HCT116 (cell line): ENCODE measurements around the gene SOX6. TPM values are rescaled to one million over a fixed set of nuclear protein-coding genes. Genes with fewer than 3 reads are reported as not detected.

Source experiments
- ATAC-seq: fragments of 200-7000 bp; cut with Tn5 transposase; 2 replicates; pipeline ENCODE4 v1.9.1; 2020; ENCODE audit warnings: mild to moderate bottlenecking, moderate library complexity
- BruUV-seq: library from RNA; stranded (reverse); fragments of 400-500 nt; replicated peaks from 2 replicates; lab custom pipeline; 2021; lab: Mats Ljungman, UMichigan
- CTCF ChIA-PET: fragments of 300-600 bp; sonication (Branson Sonifier 250); formaldehyde crosslinking; loops from one replicate; lab custom pipeline; 2021; ENCODE audit warnings: antibody characterized with exemption; lab: Charles Lee
- POLR2A ChIA-PET: fragments of 300-600, 350-600 bp; sonication (Branson Sonifier 250); formaldehyde crosslinking; loops from one replicate; lab custom pipeline; 2021; ENCODE audit warnings: antibody characterized with exemption; lab: Charles Lee
- RAD21 ChIA-PET, 2 experiments: fragments of 300-600 bp; sonication (Branson Sonifier 250); formaldehyde crosslinking; loops; one replicate each; lab custom pipeline; 2023; ENCODE audit warnings: low total read pairs in 2 of 2; ENCODE audit not compliant: uncharacterized antibody in 2 of 2, unreplicated experiment in 2 of 2, low non-redundant PET in 1 of 2; lab: Charles Lee
- DNase-seq: peaks from one replicate; pipeline ENCODE4 v3.0.0-alpha.2; 2010; ENCODE audit warnings: low read depth, low spot score
- H2AFZ ChIP-seq: fragments of 200-600 bp; shearing (Covaris generic), sonication (generic); 2 replicates; pipeline ENCODE4 v1.6.1; 2017; ENCODE audit warnings: low read depth, mixed run types, mixed read lengths, antibody characterized with exemption, low read length; ENCODE audit not compliant: poor library complexity, severe bottlenecking
- H3K27ac ChIP-seq: 2 replicates; pipeline ENCODE4 v1.5.1; 2012; ENCODE audit warnings: low read depth, low read length
- H3K27me3 ChIP-seq: fragments of 200-600 bp; sonication (generic); 2 replicates; pipeline ENCODE4 v1.6.1; 2016; ENCODE audit warnings: mixed run types, low read length, mixed read lengths; ENCODE audit not compliant: insufficient read depth
- H3K36me3 ChIP-seq, 2 experiments: fragments of 200-500 bp in 1 of 2; fragments of 200-600 bp in 1 of 2; sonication (Bioruptor generic) in 1 of 2; sonication (generic) in 1 of 2; 2 replicates each; pipeline versions ENCODE4 v1.5.1 to v1.6.1; 2014 to 2016; ENCODE audit warnings: low read length in 2 of 2, inconsistent platforms in 1 of 2, mixed read lengths in 1 of 2, mixed run types in 1 of 2; ENCODE audit not compliant: insufficient read depth in 2 of 2, control insufficient read depth in 1 of 2
- H3K4me1 ChIP-seq, 2 experiments: fragments of 200-600 bp in 1 of 2; sonication (generic) in 1 of 2; 2 replicates each; pipeline versions ENCODE4 v1.5.1 to v1.6.1; 2012 to 2017; ENCODE audit warnings: low read length in 2 of 2, inconsistent platforms in 1 of 2, mild to moderate bottlenecking in 1 of 2, mixed read lengths in 1 of 2, mixed run types in 1 of 2, moderate library complexity in 1 of 2; ENCODE audit not compliant: insufficient read depth in 2 of 2, control insufficient read depth in 1 of 2
- H3K4me2 ChIP-seq: fragments of 200-600 bp; sonication (generic); 2 replicates; pipeline ENCODE4 v1.6.1; 2017; ENCODE audit warnings: mixed run types, low read length, mixed read lengths
- H3K4me3 ChIP-seq, 2 experiments: fragments of 200-600 bp in 1 of 2; sonication (generic) in 1 of 2; replicated peaks in 1 of 2; 2 replicates each; pipeline ENCODE4 v1.5.1; 2011 to 2016; ENCODE audit warnings: low read length in 2 of 2, control low read depth in 1 of 2, low read depth in 1 of 2, mild to moderate bottlenecking in 1 of 2, mixed read lengths in 1 of 2, mixed run types in 1 of 2
- H3K79me2 ChIP-seq: fragments of 200-600 bp; sonication (generic); 2 replicates; pipeline ENCODE4 v1.6.1; 2017; ENCODE audit warnings: mild to moderate bottlenecking, mixed run types, low read length, moderate library complexity, mixed read lengths; ENCODE audit not compliant: insufficient read depth
- H3K9ac ChIP-seq: fragments of 200-600 bp; sonication (generic); 2 replicates; pipeline ENCODE4 v1.6.1; 2016; ENCODE audit warnings: low read length, mixed read lengths
- H3K9me2 ChIP-seq: fragments of 200-600 bp; sonication (generic), shearing (Covaris generic); 2 replicates; pipeline ENCODE4 v1.6.1; 2017; ENCODE audit warnings: mixed run types, mild to moderate bottlenecking, moderate library complexity; ENCODE audit not compliant: insufficient read depth
- H3K9me3 ChIP-seq, 2 experiments: fragments of 200-500 bp in 1 of 2; fragments of 200-600 bp in 1 of 2; sonication (Bioruptor generic) in 1 of 2; sonication (generic) in 1 of 2; 2 replicates each; pipeline ENCODE4 v1.6.1; 2014 to 2017; ENCODE audit warnings: low read length in 2 of 2, mixed read lengths in 2 of 2, inconsistent platforms in 1 of 2, low read depth in 1 of 2, mild to moderate bottlenecking in 1 of 2, mixed run types in 1 of 2, moderate library complexity in 1 of 2; ENCODE audit not compliant: control insufficient read depth in 1 of 2, insufficient read depth in 1 of 2
- H4K20me1 ChIP-seq: fragments of 200-600 bp; sonication (generic), shearing (Covaris generic); 2 replicates; pipeline ENCODE4 v1.6.1; 2017; ENCODE audit warnings: mixed run types, mild to moderate bottlenecking, moderate library complexity; ENCODE audit not compliant: insufficient read depth
- CBX3 ChIP-seq: IDR thresholded peaks from 2 replicates; pipeline ENCODE4 v1.6.1; 2012; ENCODE audit warnings: low read depth
- ELF1 ChIP-seq: IDR thresholded peaks from 2 replicates; pipeline ENCODE4 v1.6.1; 2012; ENCODE audit warnings: low read depth, borderline replicate concordance
- FOSL1 ChIP-seq: IDR thresholded peaks from 2 replicates; pipeline ENCODE4 v1.6.1; 2012; ENCODE audit warnings: low read depth
- JUND ChIP-seq: IDR thresholded peaks from 2 replicates; pipeline ENCODE4 v1.6.1; 2012
- POLR2A ChIP-seq: IDR thresholded peaks from 2 replicates; pipeline ENCODE4 v1.7.0; 2011; ENCODE audit warnings: borderline replicate concordance; ENCODE audit not compliant: insufficient read depth, insufficient read length; ENCODE audit errors: extremely low read depth
- POLR2AphosphoS5 ChIP-seq: IDR thresholded peaks from 2 replicates; pipeline ENCODE4 v1.6.1; 2011; ENCODE audit warnings: mild to moderate bottlenecking, low read depth, low read length, moderate library complexity
- SP1 ChIP-seq: IDR thresholded peaks from 2 replicates; pipeline ENCODE4 v1.6.1; 2012; ENCODE audit warnings: low read depth
- TCF7L2 ChIP-seq: IDR thresholded peaks from 2 replicates; pipeline ENCODE4 v1.7.0; 2011; ENCODE audit warnings: borderline replicate concordance, inconsistent platforms; ENCODE audit not compliant: insufficient read depth, insufficient read length; ENCODE audit errors: extremely low read depth
- ZNF274 ChIP-seq: fragments of 200-500 bp; sonication (Bioruptor generic); IDR thresholded peaks from 2 replicates; pipeline ENCODE4 v1.6.1; 2014; ENCODE audit warnings: mild to moderate bottlenecking, low read depth, low read length, inconsistent platforms
- intact Hi-C: fragments of 100-400 bp; cut with micrococcal nuclease; formaldehyde crosslinking; loops from 2 replicates; pipeline ENCODE4 v1.10.0; 2022
- total RNA-seq: library from RNA; stranded (reverse); gene quantifications from one replicate; pipeline ENCODE4 v1.2.1, GENCODE V29; 2021; ENCODE audit not compliant: unreplicated experiment
- TF ChIP-seq, protein P1 (sequence below): IDR thresholded peaks from 2 replicates; pipeline ENCODE4 v1.6.1; 2011; ENCODE audit warnings: mild to moderate bottlenecking, low read length, moderate library complexity; ENCODE audit not compliant: insufficient replicate concordance; ENCODE audit errors: extremely low read depth
- TF ChIP-seq, protein P2 (sequence below), 3 experiments: fragments of 200-600 bp in 1 of 3; sonication (generic) in 1 of 3; IDR thresholded peaks in 2 of 3; conservative IDR thresholded peaks in 1 of 3; 2 replicates each; pipeline ENCODE4 v1.5.1; 2012 to 2017; ENCODE audit warnings: low read depth in 2 of 3, low read length in 2 of 3, antibody characterized with exemption in 1 of 3, borderline replicate concordance in 1 of 3, control low read depth in 1 of 3, mild to moderate bottlenecking in 1 of 3, mixed read lengths in 1 of 3, mixed run types in 1 of 3, moderate library complexity in 1 of 3; ENCODE audit not compliant: insufficient read depth in 1 of 3
- TF ChIP-seq, protein P3 (sequence below): IDR thresholded peaks from 2 replicates; pipeline ENCODE4 v1.6.1; 2012
- TF ChIP-seq, protein P4 (sequence below): IDR thresholded peaks from 2 replicates; pipeline ENCODE4 v1.6.1; 2012; ENCODE audit warnings: low read depth

Gene SOX6
- total RNA-seq, 1 experiment from 2014 or later, result 0.81 TPM

DNA sequence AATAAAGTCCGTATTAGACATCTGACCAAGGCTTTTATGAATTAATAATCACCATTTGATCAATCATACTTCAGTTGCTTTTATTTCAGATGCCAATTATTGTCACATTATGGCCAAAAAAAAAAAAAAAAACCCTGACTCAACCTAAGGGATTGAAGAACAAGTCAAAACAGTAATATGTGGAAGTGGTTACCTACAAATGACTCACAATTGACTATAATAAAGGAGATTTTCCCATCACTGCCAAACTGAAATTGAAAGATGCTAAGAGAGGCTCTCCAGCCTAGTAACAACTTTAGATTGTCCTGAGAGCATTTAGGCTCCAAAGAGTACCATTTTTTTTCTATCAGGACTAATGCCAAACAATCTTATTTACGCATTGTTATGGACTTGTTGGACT is 35.2 kb downstream of the SOX6 start:
- peaks cover 3% of the 10 kb centered on the region; the same call in 1 of the 2 replicates for H4K20me1 ChIP-seq
- no peak overlapping the region for H2AFZ ChIP-seq
- intact Hi-C loops, result no loop called here
- H3K27me3 ChIP-seq, result 0 out of 2 replicates have a peak, but pooled peaks cover 4% of the 10 kb centered on the region
- H3K4me3 ChIP-seq, result no peak overlapping the region
- H3K9me2 ChIP-seq, result no peaks in the 10 kb centered on the region
- H3K4me2 ChIP-seq, result no peak overlapping the region
- no peaks in the 10 kb centered on the region for H3K79me2 ChIP-seq
- no peak overlapping the region for H3K9ac ChIP-seq
- no peaks in the 10 kb centered on the region for H3K4me1 ChIP-seq
- ChIA-PET CTCF (no interaction called here), RAD21 (no interaction called here), POLR2A (no interaction called here)
- no TSS peak for BruUV-seq
- ATAC-seq (no peak), DNase-seq (no peak)
- H3K36me3 ChIP-seq, result no peaks in the 10 kb centered on the region
- H3K27ac ChIP-seq, result no peak overlapping the region
- H3K9me3 ChIP-seq, result no peaks in the 10 kb centered on the region
- no peak for TF ChIP-seq ZNF274
- TF ChIP-seq, protein P1, sequence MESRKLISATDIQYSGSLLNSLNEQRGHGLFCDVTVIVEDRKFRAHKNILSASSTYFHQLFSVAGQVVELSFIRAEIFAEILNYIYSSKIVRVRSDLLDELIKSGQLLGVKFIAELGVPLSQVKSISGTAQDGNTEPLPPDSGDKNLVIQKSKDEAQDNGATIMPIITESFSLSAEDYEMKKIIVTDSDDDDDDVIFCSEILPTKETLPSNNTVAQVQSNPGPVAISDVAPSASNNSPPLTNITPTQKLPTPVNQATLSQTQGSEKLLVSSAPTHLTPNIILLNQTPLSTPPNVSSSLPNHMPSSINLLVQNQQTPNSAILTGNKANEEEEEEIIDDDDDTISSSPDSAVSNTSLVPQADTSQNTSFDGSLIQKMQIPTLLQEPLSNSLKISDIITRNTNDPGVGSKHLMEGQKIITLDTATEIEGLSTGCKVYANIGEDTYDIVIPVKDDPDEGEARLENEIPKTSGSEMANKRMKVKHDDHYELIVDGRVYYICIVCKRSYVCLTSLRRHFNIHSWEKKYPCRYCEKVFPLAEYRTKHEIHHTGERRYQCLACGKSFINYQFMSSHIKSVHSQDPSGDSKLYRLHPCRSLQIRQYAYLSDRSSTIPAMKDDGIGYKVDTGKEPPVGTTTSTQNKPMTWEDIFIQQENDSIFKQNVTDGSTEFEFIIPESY, result no peak
- TF ChIP-seq JUND, result no peak
- TF ChIP-seq CBX3, result no peak
- no peak for TF ChIP-seq FOSL1
- TF ChIP-seq, protein P2, sequence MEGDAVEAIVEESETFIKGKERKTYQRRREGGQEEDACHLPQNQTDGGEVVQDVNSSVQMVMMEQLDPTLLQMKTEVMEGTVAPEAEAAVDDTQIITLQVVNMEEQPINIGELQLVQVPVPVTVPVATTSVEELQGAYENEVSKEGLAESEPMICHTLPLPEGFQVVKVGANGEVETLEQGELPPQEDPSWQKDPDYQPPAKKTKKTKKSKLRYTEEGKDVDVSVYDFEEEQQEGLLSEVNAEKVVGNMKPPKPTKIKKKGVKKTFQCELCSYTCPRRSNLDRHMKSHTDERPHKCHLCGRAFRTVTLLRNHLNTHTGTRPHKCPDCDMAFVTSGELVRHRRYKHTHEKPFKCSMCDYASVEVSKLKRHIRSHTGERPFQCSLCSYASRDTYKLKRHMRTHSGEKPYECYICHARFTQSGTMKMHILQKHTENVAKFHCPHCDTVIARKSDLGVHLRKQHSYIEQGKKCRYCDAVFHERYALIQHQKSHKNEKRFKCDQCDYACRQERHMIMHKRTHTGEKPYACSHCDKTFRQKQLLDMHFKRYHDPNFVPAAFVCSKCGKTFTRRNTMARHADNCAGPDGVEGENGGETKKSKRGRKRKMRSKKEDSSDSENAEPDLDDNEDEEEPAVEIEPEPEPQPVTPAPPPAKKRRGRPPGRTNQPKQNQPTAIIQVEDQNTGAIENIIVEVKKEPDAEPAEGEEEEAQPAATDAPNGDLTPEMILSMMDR (IDR thresholded peaks at IDR 0.05 in 2 of 3, conservative IDR thresholded peaks at IDR 0.05 in 1 of 3; ENCODE audit: borderline replicate concordance in 1 of 3, insufficient read depth in 1 of 3, low read depth in 2 of 3, low read length in 2 of 3), result no peak
- no peak for TF ChIP-seq ELF1
- TF ChIP-seq, protein P3, sequence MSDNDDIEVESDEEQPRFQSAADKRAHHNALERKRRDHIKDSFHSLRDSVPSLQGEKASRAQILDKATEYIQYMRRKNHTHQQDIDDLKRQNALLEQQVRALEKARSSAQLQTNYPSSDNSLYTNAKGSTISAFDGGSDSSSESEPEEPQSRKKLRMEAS, result no peak
- no peak for TF ChIP-seq TCF7L2
- TF ChIP-seq, protein P4, sequence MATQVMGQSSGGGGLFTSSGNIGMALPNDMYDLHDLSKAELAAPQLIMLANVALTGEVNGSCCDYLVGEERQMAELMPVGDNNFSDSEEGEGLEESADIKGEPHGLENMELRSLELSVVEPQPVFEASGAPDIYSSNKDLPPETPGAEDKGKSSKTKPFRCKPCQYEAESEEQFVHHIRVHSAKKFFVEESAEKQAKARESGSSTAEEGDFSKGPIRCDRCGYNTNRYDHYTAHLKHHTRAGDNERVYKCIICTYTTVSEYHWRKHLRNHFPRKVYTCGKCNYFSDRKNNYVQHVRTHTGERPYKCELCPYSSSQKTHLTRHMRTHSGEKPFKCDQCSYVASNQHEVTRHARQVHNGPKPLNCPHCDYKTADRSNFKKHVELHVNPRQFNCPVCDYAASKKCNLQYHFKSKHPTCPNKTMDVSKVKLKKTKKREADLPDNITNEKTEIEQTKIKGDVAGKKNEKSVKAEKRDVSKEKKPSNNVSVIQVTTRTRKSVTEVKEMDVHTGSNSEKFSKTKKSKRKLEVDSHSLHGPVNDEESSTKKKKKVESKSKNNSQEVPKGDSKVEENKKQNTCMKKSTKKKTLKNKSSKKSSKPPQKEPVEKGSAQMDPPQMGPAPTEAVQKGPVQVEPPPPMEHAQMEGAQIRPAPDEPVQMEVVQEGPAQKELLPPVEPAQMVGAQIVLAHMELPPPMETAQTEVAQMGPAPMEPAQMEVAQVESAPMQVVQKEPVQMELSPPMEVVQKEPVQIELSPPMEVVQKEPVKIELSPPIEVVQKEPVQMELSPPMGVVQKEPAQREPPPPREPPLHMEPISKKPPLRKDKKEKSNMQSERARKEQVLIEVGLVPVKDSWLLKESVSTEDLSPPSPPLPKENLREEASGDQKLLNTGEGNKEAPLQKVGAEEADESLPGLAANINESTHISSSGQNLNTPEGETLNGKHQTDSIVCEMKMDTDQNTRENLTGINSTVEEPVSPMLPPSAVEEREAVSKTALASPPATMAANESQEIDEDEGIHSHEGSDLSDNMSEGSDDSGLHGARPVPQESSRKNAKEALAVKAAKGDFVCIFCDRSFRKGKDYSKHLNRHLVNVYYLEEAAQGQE, result no peak
- no peak for TF ChIP-seq POLR2AphosphoS5
- no peak for TF ChIP-seq SP1
- TF ChIP-seq POLR2A, result no peak
